ENCODE results near the gene MYO9A. TPM values are rescaled to one million over a fixed set of nuclear protein-coding genes. Genes with fewer than 3 reads are reported as not detected.

The MYO9A gene
- total RNA-seq, 4 donors from 2014 or later = 71.1 to 96.8 (median 80.8) TPM

DNA sequence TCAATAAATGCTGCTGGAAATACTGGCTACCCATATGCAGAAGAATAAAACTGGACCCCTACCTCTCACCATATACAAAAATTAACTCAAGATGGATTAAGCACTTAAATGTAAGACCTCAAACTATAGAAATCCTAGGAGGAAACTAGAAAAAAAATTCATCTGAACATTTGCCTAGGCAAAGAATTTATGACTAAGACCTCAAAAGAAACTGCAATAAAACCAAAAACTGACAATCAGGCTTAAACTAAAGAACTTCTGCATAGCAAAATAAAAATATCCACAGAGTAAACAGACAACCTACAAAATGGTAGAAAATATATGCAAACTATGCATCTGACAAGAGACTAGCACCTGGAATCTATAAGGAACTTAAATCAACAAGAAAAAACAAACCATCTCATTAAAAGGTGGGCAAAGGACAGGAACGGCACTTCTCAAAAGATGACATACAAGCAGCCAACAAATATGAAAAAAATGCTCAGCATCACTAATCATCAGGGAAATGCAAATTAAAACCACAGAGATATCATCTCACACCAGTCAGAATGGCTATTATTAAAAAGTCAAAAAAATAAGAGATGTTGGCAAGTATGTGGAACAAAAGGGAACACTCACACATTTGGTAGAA lies 47.0 kb downstream of the MYO9A start:
- Histone ChIP-seq H3K27me3 (no peaks in the 10 kb centered on the region), H3K36me3 (no peaks in the 10 kb centered on the region), H3K4me1 (peaks cover 4 to 28% (median 20%) of the 10 kb centered on the region in 4 donors), H3K4me3 (no peak overlapping the region), H3K27ac (replicated peaks in 1 of 4) (no peak overlapping the region), H3K9me3 (no peaks in the 10 kb centered on the region)
- TF ChIP-seq EP300 (IDR thresholded peaks at IDR 0.05) (no peak), POLR2AphosphoS5 (IDR thresholded peaks at IDR 0.05) (no peak), POLR2A (IDR thresholded peaks at IDR 0.05; ENCODE audit: low read depth) (no peak)
- TF ChIP-seq, protein P1, sequence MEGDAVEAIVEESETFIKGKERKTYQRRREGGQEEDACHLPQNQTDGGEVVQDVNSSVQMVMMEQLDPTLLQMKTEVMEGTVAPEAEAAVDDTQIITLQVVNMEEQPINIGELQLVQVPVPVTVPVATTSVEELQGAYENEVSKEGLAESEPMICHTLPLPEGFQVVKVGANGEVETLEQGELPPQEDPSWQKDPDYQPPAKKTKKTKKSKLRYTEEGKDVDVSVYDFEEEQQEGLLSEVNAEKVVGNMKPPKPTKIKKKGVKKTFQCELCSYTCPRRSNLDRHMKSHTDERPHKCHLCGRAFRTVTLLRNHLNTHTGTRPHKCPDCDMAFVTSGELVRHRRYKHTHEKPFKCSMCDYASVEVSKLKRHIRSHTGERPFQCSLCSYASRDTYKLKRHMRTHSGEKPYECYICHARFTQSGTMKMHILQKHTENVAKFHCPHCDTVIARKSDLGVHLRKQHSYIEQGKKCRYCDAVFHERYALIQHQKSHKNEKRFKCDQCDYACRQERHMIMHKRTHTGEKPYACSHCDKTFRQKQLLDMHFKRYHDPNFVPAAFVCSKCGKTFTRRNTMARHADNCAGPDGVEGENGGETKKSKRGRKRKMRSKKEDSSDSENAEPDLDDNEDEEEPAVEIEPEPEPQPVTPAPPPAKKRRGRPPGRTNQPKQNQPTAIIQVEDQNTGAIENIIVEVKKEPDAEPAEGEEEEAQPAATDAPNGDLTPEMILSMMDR (IDR thresholded peaks at IDR 0.05) = no peak
- no peak for DNase-seq (ENCODE audit: extremely low spot score)
- 71% methylated on average over 1 of the region's 1 CpG for WGBS
- intact Hi-C loops (cut with DNase I) = no loop called here

DNA sequence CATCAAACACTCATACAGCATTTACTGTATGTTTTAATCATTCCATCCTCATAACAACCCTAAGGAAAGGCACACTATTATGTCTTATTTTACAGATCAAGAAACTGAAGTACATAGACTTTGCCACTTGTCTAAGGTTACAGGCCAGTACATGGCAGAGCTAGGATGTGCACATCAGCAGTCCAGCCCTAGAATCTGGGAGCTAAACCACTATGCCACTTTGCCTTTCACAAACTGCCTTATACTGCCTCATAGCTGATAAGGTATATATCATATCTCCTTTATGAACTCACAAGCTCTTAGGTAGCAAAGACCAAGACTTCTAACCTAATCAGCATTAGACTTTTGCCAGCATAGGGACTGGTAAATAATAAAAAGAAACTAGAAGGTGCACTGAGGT lies 49.1 kb downstream of the MYO9A start:
- no peak overlapping the region for H3K27ac ChIP-seq (replicated peaks in 1 of 4)
- H3K36me3 ChIP-seq = no peaks in the 10 kb centered on the region
- intact Hi-C loops (cut with DNase I) = no loop called here
- H3K27me3 ChIP-seq = no peaks in the 10 kb centered on the region
- no peak for DNase-seq (ENCODE audit: extremely low spot score)
- H3K4me3 ChIP-seq = no peak overlapping the region
- H3K9me3 ChIP-seq = no peaks in the 10 kb centered on the region
- H3K4me1 ChIP-seq = peaks cover 0 to 15% (median 8%) of the 10 kb centered on the region in 4 donors
- TF ChIP-seq, protein P1 (IDR thresholded peaks at IDR 0.05) = no peak
- no peak for TF ChIP-seq POLR2A (IDR thresholded peaks at IDR 0.05; ENCODE audit: low read depth)
- no peak for TF ChIP-seq POLR2AphosphoS5 (IDR thresholded peaks at IDR 0.05)
- no peak for TF ChIP-seq EP300 (IDR thresholded peaks at IDR 0.05)

DNA sequence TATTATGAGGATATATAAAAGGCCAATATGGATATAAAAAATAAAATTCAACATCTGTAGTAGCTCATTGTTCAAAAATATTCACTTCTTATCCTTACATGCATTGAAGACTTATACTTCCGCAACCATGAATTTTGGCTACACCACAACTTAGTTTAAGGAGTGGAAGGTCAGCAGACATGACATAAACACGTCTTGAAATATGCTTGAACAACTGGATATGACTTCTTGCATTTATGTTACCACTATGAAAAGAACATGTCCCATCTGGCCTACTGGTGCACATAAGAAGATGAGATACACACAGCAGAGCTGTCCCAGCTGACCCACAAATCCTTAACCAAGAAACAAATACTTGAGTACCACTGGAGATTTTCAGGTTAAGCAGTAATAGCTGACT lies 52.1 kb downstream of the MYO9A start:
- Histone ChIP-seq H3K27me3 (no peaks in the 10 kb centered on the region), H3K36me3 (no peaks in the 10 kb centered on the region), H3K4me3 (no peak overlapping the region), H3K9me3 (no peaks in the 10 kb centered on the region), H3K27ac (replicated peaks in 1 of 4) (no peak overlapping the region), H3K4me1 (peaks cover 0 to 24% (median 10%) of the 10 kb centered on the region in 4 donors)
- no peak for DNase-seq (ENCODE audit: extremely low spot score)
- intact Hi-C loops (cut with DNase I) = no loop called here
- 93% methylated on average over 2 of the region's 2 CpGs for WGBS
- TF ChIP-seq POLR2A (IDR thresholded peaks at IDR 0.05; ENCODE audit: low read depth) = no peak
- TF ChIP-seq EP300 (IDR thresholded peaks at IDR 0.05) = no peak
- TF ChIP-seq, protein P1 (IDR thresholded peaks at IDR 0.05) = no peak
- TF ChIP-seq POLR2AphosphoS5 (IDR thresholded peaks at IDR 0.05) = no peak

DNA sequence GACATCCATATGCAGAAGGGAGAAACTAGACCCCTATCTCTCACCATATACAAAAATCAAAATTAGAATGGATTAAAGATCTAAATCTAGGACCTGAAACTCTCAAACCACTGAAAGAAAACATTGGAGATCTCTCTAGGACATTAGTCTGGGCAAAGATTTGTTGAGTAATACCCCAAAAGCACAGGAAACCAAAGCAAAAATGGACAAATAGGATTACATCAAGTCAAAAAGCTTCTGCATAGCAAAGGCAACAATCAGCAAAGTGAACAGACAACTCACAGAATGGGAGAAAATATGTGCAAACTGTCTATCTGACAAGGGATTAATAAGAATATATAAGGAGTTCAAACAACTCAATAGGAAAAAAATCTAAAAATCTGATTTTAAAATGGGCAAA lies 54.8 kb downstream of the MYO9A start:
- H3K4me3 ChIP-seq = no peak overlapping the region
- no peak for DNase-seq (ENCODE audit: extremely low spot score)

More for the DNA sequence above, 54.8 kb downstream of the MYO9A start:
- TF ChIP-seq POLR2AphosphoS5 (IDR thresholded peaks at IDR 0.05) (no peak), POLR2A (IDR thresholded peaks at IDR 0.05; ENCODE audit: low read depth) (no peak), EP300 (IDR thresholded peaks at IDR 0.05) (no peak)
- TF ChIP-seq, protein P1 (IDR thresholded peaks at IDR 0.05) = no peak
- H3K36me3 ChIP-seq = no peaks in the 10 kb centered on the region
- H3K27me3 ChIP-seq = no peaks in the 10 kb centered on the region
- H3K4me1 ChIP-seq = peaks cover 0 to 43% (median 21%) of the 10 kb centered on the region in 4 donors
- intact Hi-C loops (cut with DNase I) = no loop called here
- no peaks in the 10 kb centered on the region for H3K9me3 ChIP-seq
- no peak overlapping the region for H3K27ac ChIP-seq (replicated peaks in 1 of 4)
